SIG-M5 treated with dmso at 0.1 percent for 504 hours (cell line): ENCODE measurements around the gene TTC28.

Source experiments
- DNase-seq: peaks from one replicate; lab custom pipeline; 2025; ENCODE audit not compliant: unreplicated experiment; lab: John Stamatoyannopoulos, UW

Gene TTC28

DNA sequence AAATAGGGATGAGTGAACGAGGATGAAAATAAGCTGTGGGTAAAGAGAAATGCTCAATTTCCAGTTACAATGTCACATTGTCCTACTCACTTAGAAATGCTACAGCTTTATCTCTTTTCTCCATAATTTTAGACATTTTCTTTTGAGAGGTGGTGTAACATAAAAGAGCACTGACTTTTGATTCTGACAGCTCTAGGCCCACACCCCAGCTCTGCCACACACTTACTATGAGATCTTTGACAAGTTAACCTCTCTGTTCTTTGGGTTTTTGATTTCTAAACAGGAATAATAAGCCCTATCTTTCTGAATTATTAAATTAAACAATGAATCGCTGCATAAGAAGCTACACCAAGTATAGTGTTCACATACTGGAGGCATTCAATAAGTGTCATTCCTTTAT is 532.2 kb downstream of the TTC28 start:
- no peak for DNase-seq

DNA sequence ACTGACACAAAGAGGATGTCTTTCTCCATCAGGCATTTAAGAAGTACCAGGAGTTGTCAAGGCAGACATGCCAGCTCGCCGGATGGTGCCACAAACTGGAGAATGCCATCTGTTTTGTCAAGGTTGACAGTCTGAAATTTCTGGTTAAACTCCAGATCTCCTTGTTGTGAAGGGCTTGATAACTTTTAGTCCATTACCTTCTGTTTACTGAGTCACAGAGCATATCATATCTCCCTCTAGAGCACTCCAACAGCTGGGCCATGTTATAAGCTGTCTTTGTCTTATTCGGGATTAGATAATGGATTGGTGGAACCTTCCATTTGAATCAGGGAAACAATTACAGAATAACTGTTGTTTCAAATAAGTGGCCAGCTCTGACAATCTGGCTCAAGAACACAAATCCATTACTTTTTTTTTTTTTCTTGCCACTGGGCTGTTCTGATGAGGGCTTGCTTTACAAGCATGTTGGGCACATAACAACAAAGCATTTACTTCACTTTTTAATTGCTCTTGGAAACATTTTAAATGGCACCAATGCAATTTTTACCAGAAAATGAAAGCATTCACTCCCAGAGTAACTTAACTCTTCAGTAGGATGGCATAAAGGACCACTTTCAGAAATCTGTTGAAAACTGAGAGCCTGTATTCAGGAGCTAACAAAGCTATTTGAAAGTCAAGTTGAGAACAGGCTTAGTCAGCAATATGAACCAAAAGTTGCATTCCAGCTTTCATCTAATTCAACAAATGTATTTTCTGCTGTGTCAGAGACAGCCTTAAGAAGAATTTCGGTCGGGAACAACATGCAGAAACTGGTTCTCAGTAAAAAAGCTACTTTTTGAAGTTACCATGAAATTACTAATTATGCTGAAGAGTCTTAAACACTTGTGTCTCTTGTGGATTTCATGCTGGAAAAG is 533.0 kb downstream of the TTC28 start:
- no peak for DNase-seq

GRCh38 chr22:28143961-28144745 is 535.5 kb downstream of the TTC28 start:
- no peak for DNase-seq

GRCh38 chr22:28143241-28143865 is 536.3 kb downstream of the TTC28 start:
- no peak for DNase-seq

DNA sequence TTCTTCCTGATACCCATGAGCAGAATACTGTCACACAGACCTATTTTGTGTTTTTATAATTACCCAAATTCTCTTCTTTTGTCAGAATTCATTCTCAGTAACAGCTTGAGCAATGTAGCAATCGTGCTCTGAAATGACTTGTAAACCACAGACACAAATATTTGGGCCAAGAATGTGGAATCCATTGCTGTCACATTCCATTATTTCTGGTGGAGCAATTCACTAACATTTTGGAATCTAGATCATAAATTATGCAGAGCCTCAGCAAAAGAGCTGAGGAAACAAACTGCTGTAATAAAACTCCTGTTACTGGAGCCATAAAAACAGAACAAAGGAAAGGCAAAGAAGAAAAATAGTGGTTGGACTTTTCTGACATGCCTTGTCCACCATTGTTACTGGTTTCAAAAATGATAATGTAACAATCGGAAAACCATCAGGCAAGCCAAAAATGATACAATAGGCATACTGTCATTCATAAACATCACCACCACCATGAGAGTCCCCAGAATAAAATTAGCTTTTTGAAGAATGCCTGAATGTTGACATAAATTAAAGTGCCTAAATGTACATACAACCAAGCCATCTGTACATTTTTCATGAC is 537.2 kb downstream of the TTC28 start:
- DNase-seq: no peak

DNA sequence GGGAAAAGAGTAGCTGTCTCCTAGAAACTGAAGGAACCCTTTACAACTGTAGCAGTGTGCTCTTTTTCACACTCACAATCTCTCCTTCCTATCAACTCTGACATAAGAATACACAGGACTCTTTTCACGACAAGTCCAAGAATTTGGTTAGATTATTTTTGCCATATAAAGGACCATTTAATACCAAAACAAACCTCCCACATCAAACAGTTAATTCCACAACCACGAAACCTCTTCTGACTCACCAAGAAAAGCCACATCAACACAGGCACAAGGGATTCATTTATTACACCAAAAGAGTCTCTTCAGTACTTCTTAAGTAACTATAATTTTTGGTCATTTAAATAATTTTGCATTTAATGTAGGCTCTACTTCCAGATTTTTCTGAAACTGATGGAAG is 538.0 kb downstream of the TTC28 start:
- DNase-seq: no peak

- DNase-seq: no peak
These were observed 539.7 kb downstream of the TTC28 start for GRCh38 chr22:28139961-28140360.

- no peak for DNase-seq
These were observed 540.1 kb downstream of the TTC28 start for GRCh38 chr22:28139516-28139915.

DNA sequence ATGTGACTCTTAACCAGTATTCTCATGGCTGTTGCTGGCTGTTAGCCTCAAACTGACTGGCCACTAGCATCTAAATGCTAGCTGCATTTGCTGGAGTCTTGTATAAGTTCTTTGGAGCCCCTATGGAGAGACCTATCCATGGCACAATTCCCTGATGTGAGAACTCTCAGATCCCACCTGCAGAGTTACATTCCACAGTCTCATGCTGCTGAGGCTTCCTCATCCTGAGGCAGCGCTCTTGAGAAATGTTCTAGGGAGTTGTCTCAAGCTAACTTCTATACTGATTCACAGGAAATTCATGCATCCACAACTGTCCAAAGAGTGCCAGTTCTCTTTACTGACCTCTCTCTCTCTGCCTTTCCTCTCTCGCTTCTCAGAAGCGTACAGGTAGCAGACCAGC is 542.6 kb downstream of the TTC28 start:
- no peak for DNase-seq

DNA sequence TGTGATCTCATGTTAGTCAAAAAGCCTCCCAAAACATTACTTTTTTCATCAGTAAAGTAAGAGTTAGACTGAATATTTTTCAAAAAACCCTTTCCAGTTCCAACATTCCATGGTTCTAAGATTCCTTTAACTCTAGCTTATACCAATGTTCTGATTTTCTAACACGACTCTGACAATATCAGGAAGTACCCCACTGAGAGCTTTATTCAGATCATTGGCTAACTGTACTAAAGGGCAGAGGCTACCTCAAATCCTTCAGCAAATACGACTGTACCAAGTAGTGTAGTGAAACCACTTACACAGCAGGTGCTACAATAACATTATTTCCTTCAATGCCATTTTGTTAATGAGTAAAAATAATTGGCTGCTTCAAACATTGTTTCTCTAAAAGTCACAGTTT is 547.2 kb downstream of the TTC28 start:
- DNase-seq: no peak

GRCh38 chr22:28129319-28129962 is 550.2 kb downstream of the TTC28 start:
- DNase-seq: no peak

DNA sequence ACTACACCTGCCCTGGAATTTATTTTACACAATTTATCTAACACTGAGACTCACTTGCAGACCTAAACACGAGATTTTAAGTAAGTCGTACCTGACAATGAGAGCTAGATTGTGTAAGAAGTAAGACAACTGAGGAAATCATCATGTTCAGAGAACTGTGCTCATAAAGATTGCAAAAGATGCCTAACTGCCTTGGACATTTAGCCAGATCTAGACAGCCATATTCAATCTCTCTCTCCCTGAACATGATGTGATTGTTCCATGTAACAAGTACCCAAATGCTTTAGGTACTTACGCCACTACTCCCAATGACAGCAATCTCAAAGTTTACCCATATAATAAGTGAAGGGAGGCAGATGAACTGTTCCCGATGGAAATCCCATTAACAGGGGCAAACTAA is 550.8 kb downstream of the TTC28 start:
- DNase-seq: no peak

DNA sequence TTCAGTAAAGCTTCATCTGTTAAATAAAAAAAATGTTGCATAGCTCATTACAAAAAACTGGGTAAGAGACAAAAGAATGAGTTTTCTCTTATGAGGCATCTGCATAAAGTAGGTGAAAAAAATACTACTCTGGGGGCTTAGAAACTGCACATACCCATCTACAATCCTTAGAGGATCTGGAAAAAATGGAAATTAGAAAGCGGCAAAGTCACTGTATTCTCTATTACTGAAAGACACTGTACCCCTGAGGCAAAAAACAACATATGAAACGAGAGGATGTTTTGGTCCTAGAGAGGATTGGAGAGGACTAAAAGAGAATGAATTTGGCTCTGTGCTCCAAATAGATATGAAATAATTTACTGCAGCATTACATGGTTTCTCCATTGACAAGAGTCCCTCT is 553.8 kb downstream of the TTC28 start:
- no peak for DNase-seq

GRCh38 chr22:28123989-28124766 is 555.5 kb downstream of the TTC28 start:
- DNase-seq: no peak

- no peak for DNase-seq
These were observed 558.7 kb downstream of the TTC28 start for GRCh38 chr22:28120691-28121592.

DNA sequence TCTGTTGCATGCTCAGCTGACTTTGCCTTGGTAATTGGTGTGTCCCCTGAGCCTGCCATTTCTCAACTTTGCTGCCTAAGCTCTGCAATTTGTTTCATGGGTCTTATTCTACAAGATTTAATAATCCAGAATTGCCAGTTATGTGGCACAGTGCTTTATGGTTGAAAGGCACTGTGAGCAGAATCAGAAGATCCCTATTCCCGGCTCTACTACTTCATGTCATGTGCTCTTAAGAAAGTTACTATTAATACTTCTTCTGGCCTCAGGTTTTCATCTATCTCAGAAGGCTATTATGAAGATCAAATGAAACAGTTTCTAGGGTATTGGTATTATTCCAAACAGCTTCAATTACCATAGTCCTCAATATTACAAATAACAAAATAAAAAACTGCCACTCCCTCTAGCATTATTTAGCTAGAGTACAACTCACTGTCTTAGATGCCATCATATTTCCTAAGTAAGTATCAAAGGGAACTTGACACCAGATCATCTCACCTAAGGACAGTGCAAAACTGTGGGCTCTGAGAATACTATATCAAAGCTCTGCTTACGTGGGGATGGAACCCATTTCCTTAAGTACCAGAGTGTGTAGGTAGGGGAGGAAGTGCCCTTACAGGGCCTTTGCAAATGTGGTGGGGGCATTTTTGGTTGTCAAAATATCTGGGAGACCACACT is 560.5 kb downstream of the TTC28 start:
- no peak for DNase-seq

GRCh38 chr22:28116219-28116673 is 563.4 kb downstream of the TTC28 start:
- no peak for DNase-seq

GRCh38 chr22:28115426-28115825 is 564.2 kb downstream of the TTC28 start:
- no peak for DNase-seq
